HL-60/S4 (cell line): ENCODE data around the gene KCNN2.

Experiments used
- in situ Hi-C: fragments of 300-500 bp; cut with MboI; formaldehyde crosslinking; loops from 2 replicates; pipeline ENCODE4 v1.14.3; 2022; ENCODE audit warnings: low sequenced_read_pairs

KCNN2 gene

GRCh38 chr5:114362197-114362976, 517 bp downstream of the KCNN2 start:
- in situ Hi-C loops = loop anchor here (10.0 kb wide), 1 partner anchor 82 kb away; no protein-coding TSS in a partner anchor

GRCh38 chr5:114362977-114363761, 1.3 kb downstream of the KCNN2 start:
- in situ Hi-C loops = loop anchor here (10.0 kb wide), 1 partner anchor 82 kb away; no protein-coding TSS in a partner anchor

- in situ Hi-C loops = loop anchor here (10.0 kb wide), 1 partner anchor 81 kb away; no protein-coding TSS in a partner anchor
Observed at GRCh38 chr5:114363837-114364236, 2.0 kb downstream of the KCNN2 start.

- in situ Hi-C loops = loop anchor here (10.0 kb wide), 1 partner anchor 78 kb away; no protein-coding TSS in a partner anchor
Observed at GRCh38 chr5:114367029-114367428, 5.2 kb downstream of the KCNN2 start.

- in situ Hi-C loops = loop anchor here (10.0 kb wide), 1 partner anchor 75 kb away; no protein-coding TSS in a partner anchor
Observed at GRCh38 chr5:114369680-114370417, 8.0 kb downstream of the KCNN2 start.

- in situ Hi-C loops = no loop called here
Observed at GRCh38 chr5:114377050-114377844, 15.4 kb downstream of the KCNN2 start.

GRCh38 chr5:114377946-114378345, 16.1 kb downstream of the KCNN2 start:
- in situ Hi-C loops = no loop called here

- in situ Hi-C loops = no loop called here
Observed at GRCh38 chr5:114380721-114381120, 18.9 kb downstream of the KCNN2 start.

- in situ Hi-C loops = no loop called here
Observed at GRCh38 chr5:114387433-114387832, 25.6 kb downstream of the KCNN2 start.

- in situ Hi-C loops = no loop called here
Observed at GRCh38 chr5:114390431-114390830, 28.6 kb downstream of the KCNN2 start.

- in situ Hi-C loops = no loop called here
Observed at GRCh38 chr5:114391321-114391720, 29.5 kb downstream of the KCNN2 start.

GRCh38 chr5:114393159-114393558, 31.3 kb downstream of the KCNN2 start:
- in situ Hi-C loops = no loop called here

- in situ Hi-C loops = no loop called here
Observed at GRCh38 chr5:114402206-114402605, 40.3 kb downstream of the KCNN2 start.

- in situ Hi-C loops = no loop called here
Observed at GRCh38 chr5:114407783-114408182, 45.9 kb downstream of the KCNN2 start.

- in situ Hi-C loops = no loop called here
Observed at GRCh38 chr5:114408847-114409246, 47.0 kb downstream of the KCNN2 start.

GRCh38 chr5:114411380-114411931, 49.6 kb downstream of the KCNN2 start:
- in situ Hi-C loops = no loop called here

GRCh38 chr5:114412510-114413171, 50.8 kb downstream of the KCNN2 start:
- in situ Hi-C loops = no loop called here

- in situ Hi-C loops = no loop called here
Observed at GRCh38 chr5:114415760-114416159, 53.9 kb downstream of the KCNN2 start.

- in situ Hi-C loops = no loop called here
Observed at GRCh38 chr5:114416254-114416653, 54.4 kb downstream of the KCNN2 start.
